SK-N-SH (cell line): Measurements from ENCODE around the gene CKAP2L. TPM values are rescaled to one million over a fixed set of nuclear protein-coding genes. Genes with fewer than 3 reads are reported as not detected.

Experiments
- CTCF ChIA-PET: fragments of 300-600, 350-600 bp; formaldehyde crosslinking; extraction: SDS; loops from one replicate; lab custom pipeline; 2021; lab: Yijun Ruan, JAX
- POLR2A ChIA-PET: fragments of 350-600 bp; sonication (Branson Sonifier 250); formaldehyde crosslinking; extraction: SDS; loops from one replicate; lab custom pipeline; 2020; ENCODE audit warnings: antibody characterized with exemption, inconsistent platforms; lab: Yijun Ruan, JAX
- DNase-seq: peaks from one replicate; pipeline ENCODE4 v3.0.0; 2012
- H2AFZ ChIP-seq: fragments of 200-600 bp; sonication (generic); 2 replicates; pipeline ENCODE4 v1.8.1; 2016; ENCODE audit warnings: antibody characterized with exemption, mild to moderate bottlenecking, low read depth
- H3F3A ChIP-seq: fragments of 200-600 bp; sonication (generic); replicated peaks from 2 replicates; pipeline ENCODE3; 2016; ENCODE audit warnings: antibody characterized with exemption, mild to moderate bottlenecking; ENCODE audit not compliant: insufficient read depth
- H3K27ac ChIP-seq, 2 experiments: fragments of 200-500 bp in 1 of 2; fragments of 200-600 bp in 1 of 2; sonication (Bioruptor generic) in 1 of 2; sonication (generic), shearing (Covaris generic) in 1 of 2; 2 replicates each; pipeline versions ENCODE4 v1.5.1 to v1.6.1; 2014 to 2016; ENCODE audit warnings: low read depth in 2 of 2, inconsistent platforms in 1 of 2, low read length in 1 of 2, mild to moderate bottlenecking in 1 of 2, mixed read lengths in 1 of 2
- H3K27me3 ChIP-seq: fragments of 200-600 bp; sonication (generic), shearing (Covaris generic); 2 replicates; pipeline ENCODE4 v1.6.1; 2016; ENCODE audit warnings: mixed run types; ENCODE audit not compliant: insufficient read depth
- H3K36me3 ChIP-seq, 2 experiments: fragments of 200-500 bp in 1 of 2; fragments of 200-600 bp in 1 of 2; sonication (Bioruptor generic) in 1 of 2; sonication (generic) in 1 of 2; replicated peaks in 1 of 2; 2 replicates each; pipeline versions ENCODE3 to v1.5.1; 2014 to 2016; ENCODE audit warnings: low read length in 1 of 2, mild to moderate bottlenecking in 1 of 2; ENCODE audit not compliant: insufficient read depth in 2 of 2, control insufficient read depth in 1 of 2
- H3K4me1 ChIP-seq, 2 experiments: fragments of 200-500 bp in 1 of 2; fragments of 200-600 bp in 1 of 2; sonication (Bioruptor generic) in 1 of 2; sonication (generic), shearing (Covaris generic) in 1 of 2; 2 replicates each; pipeline versions ENCODE4 v1.5.1 to v1.6.1; 2014 to 2016; ENCODE audit warnings: low read depth in 1 of 2, low read length in 1 of 2, mixed run types in 1 of 2; ENCODE audit not compliant: insufficient read depth in 2 of 2, control insufficient read depth in 1 of 2
- H3K4me2 ChIP-seq: fragments of 200-600 bp; sonication (generic), shearing (Covaris generic); 2 replicates; pipeline ENCODE4 v1.6.1; 2017; ENCODE audit warnings: mixed run types
- H3K4me3 ChIP-seq, 2 experiments: fragments of 200-500 bp in 1 of 2; fragments of 200-600 bp in 1 of 2; sonication (Bioruptor generic) in 1 of 2; sonication (generic), shearing (Covaris generic) in 1 of 2; 2 replicates each; pipeline versions ENCODE4 v1.5.1 to v1.8.1; 2014 to 2016; ENCODE audit warnings: low read depth in 2 of 2, inconsistent platforms in 1 of 2, low read length in 1 of 2, mild to moderate bottlenecking in 1 of 2, mixed read lengths in 1 of 2, moderate library complexity in 1 of 2
- H3K79me2 ChIP-seq: fragments of 200-600 bp; sonication (generic); 2 replicates; pipeline ENCODE4 v1.8.1; 2017; ENCODE audit warnings: mild to moderate bottlenecking; ENCODE audit not compliant: insufficient read depth
- H3K9ac ChIP-seq: fragments of 200-600 bp; sonication (generic); 2 replicates; pipeline ENCODE4 v1.6.1; 2017; ENCODE audit warnings: mixed run types
- H3K9me2 ChIP-seq: fragments of 200-600 bp; sonication (generic); 2 replicates; pipeline ENCODE4 v1.6.1; 2017; ENCODE audit warnings: mixed run types
- H3K9me3 ChIP-seq: fragments of 200-600 bp; sonication (generic); 2 replicates; pipeline ENCODE4 v1.6.1; 2017; ENCODE audit warnings: mixed run types, mild to moderate bottlenecking, moderate library complexity
- H4K20me1 ChIP-seq: fragments of 200-600 bp; sonication (generic); 2 replicates; pipeline ENCODE4 v1.6.1; 2017; ENCODE audit warnings: mild to moderate bottlenecking, mixed run types; ENCODE audit not compliant: insufficient read depth
- CHD2 ChIP-seq: fragments of 150-350 bp; IDR thresholded peaks from 2 replicates; pipeline ENCODE4 v1.6.1; 2018; ENCODE audit warnings: low read length; ENCODE audit not compliant: partially characterized antibody
- ELF1 ChIP-seq: IDR thresholded peaks from 2 replicates; pipeline ENCODE4 v1.4.0; 2012
- EP300 ChIP-seq, 2 experiments: IDR thresholded peaks; 2 replicates each; pipeline versions ENCODE4 v1.4.0 to v1.6.1; 2012; ENCODE audit warnings: borderline replicate concordance in 1 of 2, low read depth in 1 of 2, low read length in 1 of 2
- GATA2 ChIP-seq: sonication (generic); formaldehyde crosslinking; IDR thresholded peaks from 2 replicates; pipeline ENCODE4 v1.5.0; 2020; ENCODE audit warnings: mild to moderate bottlenecking, missing genetic modification reagents
- JUND ChIP-seq: IDR thresholded peaks from 2 replicates; pipeline ENCODE4 v1.4.0; 2012
- MEF2A ChIP-seq: IDR thresholded peaks from 2 replicates; pipeline ENCODE4 v1.4.0; 2012; ENCODE audit warnings: low read depth, borderline replicate concordance
- MXI1 ChIP-seq: IDR thresholded peaks from 2 replicates; pipeline ENCODE4 v1.6.1; 2012; ENCODE audit warnings: mild to moderate bottlenecking, low read depth, low read length, improper control_type of control experiment
- POLR2AphosphoS5 ChIP-seq: IDR thresholded peaks from 2 replicates; pipeline ENCODE4 v1.6.1; 2012; ENCODE audit warnings: low read depth, low read length
- RXRA ChIP-seq: IDR thresholded peaks from 2 replicates; pipeline ENCODE4 v1.4.0; 2012; ENCODE audit warnings: low read depth, mild to moderate bottlenecking, borderline replicate concordance
- SMC3 ChIP-seq: IDR thresholded peaks from 2 replicates; pipeline ENCODE4 v1.6.1; 2012; ENCODE audit warnings: low read depth, low read length, improper control_type of control experiment
- TAF1 ChIP-seq: IDR thresholded peaks from 2 replicates; pipeline ENCODE4 v1.6.1; 2012; ENCODE audit warnings: low read depth, mild to moderate bottlenecking, low read length, moderate library complexity, borderline replicate concordance
- TCF12 ChIP-seq: IDR thresholded peaks from 2 replicates; pipeline ENCODE4 v1.4.0; 2012
- TEAD4 ChIP-seq: IDR thresholded peaks from 2 replicates; pipeline ENCODE4 v1.4.0; 2012; ENCODE audit warnings: mild to moderate bottlenecking, borderline replicate concordance; ENCODE audit not compliant: insufficient read depth
- YY1 ChIP-seq: IDR thresholded peaks from 2 replicates; pipeline ENCODE4 v1.4.0; 2012; ENCODE audit warnings: low read depth, mild to moderate bottlenecking
- WGBS: methylation state at CpG from one replicate; pipeline ENCODE4 v1.1.6; 2017; ENCODE audit warnings: low lambda C conversion rate; 5-methylcytosine and 5-hydroxymethylcytosine counted together
- polyA plus RNA-seq, 3 experiments: library from polyadenylated mRNA; depleted of rRNA; stranded (reverse); fragments of >200 nt; gene quantifications; 2 replicates each; pipeline ENCODE4 v1.2.3, GENCODE V29; 2012
- TF ChIP-seq, protein P1 (sequence below): IDR thresholded peaks from 2 replicates; pipeline ENCODE4 v1.4.0; 2012; ENCODE audit warnings: low read depth, borderline replicate concordance
- TF ChIP-seq, protein P2 (sequence below): fragments of 200-600 bp; sonication (generic); IDR thresholded peaks from 2 replicates; pipeline ENCODE4 v1.6.1; 2017; ENCODE audit warnings: antibody characterized with exemption, mild to moderate bottlenecking, moderate library complexity
- TF ChIP-seq, protein P3 (sequence below): fragments of 150-350 bp; IDR thresholded peaks from 2 replicates; pipeline ENCODE4 v1.6.1; 2017; ENCODE audit warnings: antibody characterized with exemption, low read length, low read depth, borderline replicate concordance
- TF ChIP-seq, protein P4 (sequence below): IDR thresholded peaks from 2 replicates; pipeline ENCODE4 v1.4.0; 2012; ENCODE audit warnings: low read depth, borderline replicate concordance

CKAP2L gene
- polyA plus RNA-seq, 1 of the 3 experiments (the other 2 are of a cell fraction) = 2.9 TPM

DNA sequence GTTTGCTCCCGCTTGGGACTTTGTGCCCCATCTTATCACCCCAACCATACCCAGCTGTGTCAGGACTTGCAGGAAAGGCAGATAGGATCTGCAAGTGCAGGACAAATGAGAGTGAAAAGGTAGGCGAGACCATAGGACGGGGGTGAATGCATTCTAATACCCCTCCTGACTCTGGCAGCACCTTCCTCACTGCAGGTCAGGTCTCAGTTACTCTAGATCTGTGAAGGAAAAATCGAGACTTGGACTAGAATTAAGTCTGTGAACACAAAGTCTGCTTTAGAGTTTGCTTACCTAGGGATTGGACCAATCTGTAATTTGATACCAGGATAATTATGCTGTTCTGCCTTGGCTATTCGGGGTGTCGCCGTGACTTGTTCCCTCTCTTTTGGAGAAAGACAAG, 23.9 kb downstream of the CKAP2L start (continued):
- TF ChIP-seq, protein P1, sequence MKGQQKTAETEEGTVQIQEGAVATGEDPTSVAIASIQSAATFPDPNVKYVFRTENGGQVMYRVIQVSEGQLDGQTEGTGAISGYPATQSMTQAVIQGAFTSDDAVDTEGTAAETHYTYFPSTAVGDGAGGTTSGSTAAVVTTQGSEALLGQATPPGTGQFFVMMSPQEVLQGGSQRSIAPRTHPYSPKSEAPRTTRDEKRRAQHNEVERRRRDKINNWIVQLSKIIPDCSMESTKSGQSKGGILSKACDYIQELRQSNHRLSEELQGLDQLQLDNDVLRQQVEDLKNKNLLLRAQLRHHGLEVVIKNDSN = no peak
- TF ChIP-seq POLR2AphosphoS5 = no peak
- TF ChIP-seq CHD2 = no peak
- TF ChIP-seq EP300 (IDR thresholded peaks at IDR 0.05; ENCODE audit: borderline replicate concordance in 1 of 2, low read depth in 1 of 2, low read length in 1 of 2) = no peak
- TF ChIP-seq GATA2 (CRISPR knock-in tag) = no peak
- TF ChIP-seq JUND = no peak

DNA sequence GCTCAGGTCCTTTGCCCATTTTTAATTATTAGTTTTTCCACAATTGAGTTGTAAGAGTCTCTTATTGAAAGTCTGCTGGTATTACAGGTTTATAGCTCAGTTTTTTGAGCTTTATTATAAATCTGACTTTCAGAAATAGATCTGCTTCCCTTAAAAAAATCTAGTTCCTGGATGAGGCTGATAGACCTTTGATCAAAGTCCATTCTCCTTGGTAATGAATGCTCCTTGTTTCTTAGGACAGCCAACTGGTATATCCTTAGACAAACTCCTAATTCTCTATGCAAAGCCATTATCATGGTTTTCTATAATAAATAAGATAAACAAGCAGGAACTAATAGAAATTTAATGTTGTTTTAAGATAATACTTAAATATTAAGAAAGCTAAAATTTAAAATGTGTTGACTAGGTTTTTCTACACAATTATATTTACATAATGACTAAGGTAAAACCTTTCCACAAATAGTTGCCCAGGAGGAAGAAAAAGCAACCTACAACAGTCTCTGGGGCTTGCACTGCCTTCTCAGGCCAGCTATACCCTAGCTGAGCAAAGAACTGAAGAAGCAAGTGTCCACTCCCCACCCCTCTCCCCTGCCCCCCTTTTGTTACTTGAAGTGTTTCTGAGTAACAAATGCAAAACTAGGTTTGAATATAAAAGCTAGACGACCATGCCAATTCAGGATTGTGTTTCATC, 26.7 kb downstream of the CKAP2L start:
- no peak for TF ChIP-seq TEAD4
- TF ChIP-seq MEF2A = no peak
- no peak for TF ChIP-seq MXI1
- TF ChIP-seq TCF12 = no peak
- no peak for TF ChIP-seq RXRA
- no peak for TF ChIP-seq SMC3
- TF ChIP-seq, protein P2, sequence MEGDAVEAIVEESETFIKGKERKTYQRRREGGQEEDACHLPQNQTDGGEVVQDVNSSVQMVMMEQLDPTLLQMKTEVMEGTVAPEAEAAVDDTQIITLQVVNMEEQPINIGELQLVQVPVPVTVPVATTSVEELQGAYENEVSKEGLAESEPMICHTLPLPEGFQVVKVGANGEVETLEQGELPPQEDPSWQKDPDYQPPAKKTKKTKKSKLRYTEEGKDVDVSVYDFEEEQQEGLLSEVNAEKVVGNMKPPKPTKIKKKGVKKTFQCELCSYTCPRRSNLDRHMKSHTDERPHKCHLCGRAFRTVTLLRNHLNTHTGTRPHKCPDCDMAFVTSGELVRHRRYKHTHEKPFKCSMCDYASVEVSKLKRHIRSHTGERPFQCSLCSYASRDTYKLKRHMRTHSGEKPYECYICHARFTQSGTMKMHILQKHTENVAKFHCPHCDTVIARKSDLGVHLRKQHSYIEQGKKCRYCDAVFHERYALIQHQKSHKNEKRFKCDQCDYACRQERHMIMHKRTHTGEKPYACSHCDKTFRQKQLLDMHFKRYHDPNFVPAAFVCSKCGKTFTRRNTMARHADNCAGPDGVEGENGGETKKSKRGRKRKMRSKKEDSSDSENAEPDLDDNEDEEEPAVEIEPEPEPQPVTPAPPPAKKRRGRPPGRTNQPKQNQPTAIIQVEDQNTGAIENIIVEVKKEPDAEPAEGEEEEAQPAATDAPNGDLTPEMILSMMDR = no peak
- no peak for TF ChIP-seq YY1
- TF ChIP-seq TAF1 = no peak
- TF ChIP-seq JUND = no peak
- TF ChIP-seq, protein P3, sequence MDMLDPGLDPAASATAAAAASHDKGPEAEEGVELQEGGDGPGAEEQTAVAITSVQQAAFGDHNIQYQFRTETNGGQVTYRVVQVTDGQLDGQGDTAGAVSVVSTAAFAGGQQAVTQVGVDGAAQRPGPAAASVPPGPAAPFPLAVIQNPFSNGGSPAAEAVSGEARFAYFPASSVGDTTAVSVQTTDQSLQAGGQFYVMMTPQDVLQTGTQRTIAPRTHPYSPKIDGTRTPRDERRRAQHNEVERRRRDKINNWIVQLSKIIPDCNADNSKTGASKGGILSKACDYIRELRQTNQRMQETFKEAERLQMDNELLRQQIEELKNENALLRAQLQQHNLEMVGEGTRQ = no peak
- TF ChIP-seq, protein P4, sequence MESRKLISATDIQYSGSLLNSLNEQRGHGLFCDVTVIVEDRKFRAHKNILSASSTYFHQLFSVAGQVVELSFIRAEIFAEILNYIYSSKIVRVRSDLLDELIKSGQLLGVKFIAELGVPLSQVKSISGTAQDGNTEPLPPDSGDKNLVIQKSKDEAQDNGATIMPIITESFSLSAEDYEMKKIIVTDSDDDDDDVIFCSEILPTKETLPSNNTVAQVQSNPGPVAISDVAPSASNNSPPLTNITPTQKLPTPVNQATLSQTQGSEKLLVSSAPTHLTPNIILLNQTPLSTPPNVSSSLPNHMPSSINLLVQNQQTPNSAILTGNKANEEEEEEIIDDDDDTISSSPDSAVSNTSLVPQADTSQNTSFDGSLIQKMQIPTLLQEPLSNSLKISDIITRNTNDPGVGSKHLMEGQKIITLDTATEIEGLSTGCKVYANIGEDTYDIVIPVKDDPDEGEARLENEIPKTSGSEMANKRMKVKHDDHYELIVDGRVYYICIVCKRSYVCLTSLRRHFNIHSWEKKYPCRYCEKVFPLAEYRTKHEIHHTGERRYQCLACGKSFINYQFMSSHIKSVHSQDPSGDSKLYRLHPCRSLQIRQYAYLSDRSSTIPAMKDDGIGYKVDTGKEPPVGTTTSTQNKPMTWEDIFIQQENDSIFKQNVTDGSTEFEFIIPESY = no peak
- no peak for TF ChIP-seq ELF1
- POLR2A ChIA-PET = no interaction called here

More for the DNA sequence above, 26.7 kb downstream of the CKAP2L start:
- no peak overlapping the region for H3K27ac ChIP-seq
- H3K9me3 ChIP-seq = no peaks in the 10 kb centered on the region
- no peaks in the 10 kb centered on the region for H4K20me1 ChIP-seq
- peaks cover 20% of the 10 kb centered on the region for H3F3A ChIP-seq
- DNase-seq = no peak
- H3K9me2 ChIP-seq = no peaks in the 10 kb centered on the region
- no peaks in the 10 kb centered on the region for H3K27me3 ChIP-seq
- H3K4me2 ChIP-seq = no peak overlapping the region
- peaks cover 27 to 28% of the 10 kb centered on the region in 2 experiments for H3K36me3 ChIP-seq
- no peak overlapping the region for H3K9ac ChIP-seq
- H3K4me1 ChIP-seq = no peaks in the 10 kb centered on the region; a peak in 1 of 4 replicates
- no peaks in the 10 kb centered on the region for H3K79me2 ChIP-seq
- WGBS = 88% methylated on average over 1 of the region's 1 CpG
- H2AFZ ChIP-seq = no peak overlapping the region
- no peak overlapping the region for H3K4me3 ChIP-seq
- CTCF ChIA-PET = interaction anchor here (0.8 to 5.4 kb wide), 7 partner anchors 11 to 691 kb away, joined by 3 to 47 read pairs (median 6); no protein-coding TSS in a partner anchor
